GM12873 (cell line): ENCODE data around the gene PDRG1.

Experiments used
- CTCF ChIP-seq: IDR thresholded peaks from 2 replicates; pipeline ENCODE4 v1.5.1; 2012; ENCODE audit warnings: low read depth, mild to moderate bottlenecking, moderate library complexity, low read length, control low read depth; ENCODE audit not compliant: insufficient read depth; ENCODE audit errors: missing control alignments

Gene PDRG1

GRCh38 chr20:31948008-31948407 lies 3.8 kb downstream of the PDRG1 start:
- TF ChIP-seq CTCF = no peak

- no peak for TF ChIP-seq CTCF
Measured at GRCh38 chr20:31945785-31946184, 6.1 kb downstream of the PDRG1 start.

- no peak for TF ChIP-seq CTCF
Measured at GRCh38 chr20:31945319-31945718, 6.5 kb downstream of the PDRG1 start.

- no peak for TF ChIP-seq CTCF
Measured at GRCh38 chr20:31943052-31943471, 8.8 kb downstream of the PDRG1 start.

- TF ChIP-seq CTCF = no peak
Measured at GRCh38 chr20:31939661-31940060, 12.2 kb downstream of the PDRG1 start.

- TF ChIP-seq CTCF = no peak
Measured at GRCh38 chr20:31937820-31938219, 14.0 kb downstream of the PDRG1 start.

GRCh38 chr20:31936420-31936819 lies 15.4 kb downstream of the PDRG1 start:
- no peak for TF ChIP-seq CTCF

GRCh38 chr20:31934968-31935764 lies 16.7 kb downstream of the PDRG1 start:
- peak; percentile 10 for TF ChIP-seq CTCF
